Activated CD4-positive, alpha-beta T cell treated with anti-CD3 and anti-CD28 coated beads for 36 hours (primary cell): Measurements from ENCODE around the gene CFAP20DC. TPM values are rescaled to one million over a fixed set of nuclear protein-coding genes. Genes with fewer than 3 reads are reported as not detected.
"Not testable (repeated sequence)": the region's sequence is repeated elsewhere in the genome, so short reads cannot be mapped to it uniquely, and the experiment has no call there.

Source experiments
- ATAC-seq: fragments of 200-7000 bp; cut with Tn5 transposase; one replicate; pipeline ENCODE4 v1.10.0; 2021; ENCODE audit warnings: mild to moderate bottlenecking, moderate library complexity
- CTCF ChIA-PET: fragments of 350-600 bp; sonication (Branson Sonifier 250); formaldehyde crosslinking; loops from one replicate; lab custom pipeline; 2021; ENCODE audit warnings: antibody characterized with exemption; lab: Charles Lee
- POLR2A ChIA-PET: fragments of 350-600 bp; sonication (Branson Sonifier 250); formaldehyde crosslinking; loops from one replicate; lab custom pipeline; 2021; ENCODE audit warnings: antibody characterized with exemption, inconsistent platforms; lab: Charles Lee
- DNase-seq: peaks from one replicate; pipeline ENCODE4 v3.0.0-alpha.2; 2020
- H3K27ac Mint-ChIP-seq: one replicate; pipeline ENCODE4 v1.8.0; 2021; ENCODE audit warnings: mixed read lengths
- H3K27me3 Mint-ChIP-seq: one replicate; pipeline ENCODE4 v1.8.0; 2021; ENCODE audit warnings: mixed read lengths
- H3K36me3 Mint-ChIP-seq: one replicate; pipeline ENCODE4 v1.8.0; 2021; ENCODE audit warnings: low read depth, mixed read lengths
- H3K4me1 Mint-ChIP-seq: one replicate; pipeline ENCODE4 v1.8.0; 2021; ENCODE audit warnings: mixed read lengths
- H3K4me3 Mint-ChIP-seq: one replicate; pipeline ENCODE4 v1.8.0; 2021; ENCODE audit warnings: mild to moderate bottlenecking, moderate library complexity, mixed read lengths
- H3K9me3 Mint-ChIP-seq: one replicate; pipeline ENCODE4 v1.8.0; 2021; ENCODE audit warnings: low read depth, mixed read lengths
- intact Hi-C, 2 experiments: fragments of 100-400 bp; cut with DNase I in 1 of 2; cut with micrococcal nuclease in 1 of 2; formaldehyde crosslinking; loops; one replicate each; pipeline versions ENCODE4 v1.14.2 to v1.15.1; 2022 to 2024; cut with DNase I, micrococcal nuclease
- total RNA-seq, 2 experiments: library from RNA; stranded (reverse); gene quantifications; one replicate each; pipeline ENCODE4 v1.2.3, GENCODE V29; 2021

Gene CFAP20DC
- total RNA-seq, 2 experiments from 2014 or later = 2.7 to 3.5 TPM

- Mint-ChIP-seq H3K4me1 (no peaks in the 10 kb centered on the region), H3K36me3 (no peaks in the 10 kb centered on the region), H3K4me3 (no peak overlapping the region), H3K27ac (no peak overlapping the region), H3K27me3 (peaks cover 16% of the 10 kb centered on the region), H3K9me3 (no peaks in the 10 kb centered on the region)
- POLR2A ChIA-PET = no interaction called here
- intact Hi-C loops = no loop called here
- CTCF ChIA-PET = no interaction called here
- DNase-seq (no peak), ATAC-seq (no peak)
These were observed 182.2 kb downstream of the CFAP20DC start for GRCh38 chr3:58867621-58868020.

DNA sequence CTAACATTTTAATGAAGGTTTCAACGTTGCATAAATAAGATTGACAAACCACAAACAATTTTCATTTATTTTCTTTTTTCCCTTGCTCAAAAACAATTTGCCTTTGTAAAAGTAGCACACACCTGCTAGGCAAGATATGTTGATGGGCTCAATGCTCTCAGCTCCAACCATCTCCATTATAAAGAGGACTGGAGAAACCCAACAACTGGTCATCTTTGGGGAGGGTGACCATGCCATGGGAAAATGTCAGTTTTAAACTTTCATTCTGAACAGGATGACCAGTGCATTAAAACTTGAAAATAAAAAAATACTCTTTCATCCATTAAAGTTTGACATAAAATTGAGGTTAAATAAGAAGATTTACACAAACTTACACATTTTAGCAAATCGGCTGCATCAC, 183.7 kb downstream of the CFAP20DC start:
- CTCF ChIA-PET = no interaction called here
- ATAC-seq (no peak), DNase-seq (no peak)
- no peak overlapping the region for H3K4me3 Mint-ChIP-seq
- H3K36me3 Mint-ChIP-seq = no peaks in the 10 kb centered on the region
- H3K4me1 Mint-ChIP-seq = no peaks in the 10 kb centered on the region
- H3K27ac Mint-ChIP-seq = no peak overlapping the region
- H3K27me3 Mint-ChIP-seq = peaks cover 14% of the 10 kb centered on the region
- POLR2A ChIA-PET = no interaction called here
- intact Hi-C loops = no loop called here
- no peaks in the 10 kb centered on the region for H3K9me3 Mint-ChIP-seq

- Mint-ChIP-seq H3K27ac (no peak overlapping the region), H3K27me3 (peaks cover 12% of the 10 kb centered on the region), H3K4me1 (no peaks in the 10 kb centered on the region), H3K4me3 (no peak overlapping the region), H3K9me3 (no peaks in the 10 kb centered on the region), H3K36me3 (no peaks in the 10 kb centered on the region)
- ATAC-seq = no peak
- ChIA-PET CTCF (no interaction called here), POLR2A (no interaction called here)
- intact Hi-C loops = no loop called here
- no peak for DNase-seq
These were observed 185.3 kb downstream of the CFAP20DC start for GRCh38 chr3:58864480-58864879.

GRCh38 chr3:58863206-58863605, 186.6 kb downstream of the CFAP20DC start:
- no peak overlapping the region for H3K27ac Mint-ChIP-seq
- ATAC-seq = no peak
- no peaks in the 10 kb centered on the region for H3K4me1 Mint-ChIP-seq
- H3K9me3 Mint-ChIP-seq = no peaks in the 10 kb centered on the region
- no peak for DNase-seq
- no peak overlapping the region for H3K4me3 Mint-ChIP-seq
- H3K36me3 Mint-ChIP-seq = no peaks in the 10 kb centered on the region
- intact Hi-C loops = no loop called here
- ChIA-PET POLR2A (no interaction called here), CTCF (no interaction called here)
- H3K27me3 Mint-ChIP-seq = peaks cover 12% of the 10 kb centered on the region

- ATAC-seq (no peak), DNase-seq (no peak)
- peaks cover 10% of the 10 kb centered on the region for H3K27me3 Mint-ChIP-seq
- H3K4me3 Mint-ChIP-seq = no peak overlapping the region
- POLR2A ChIA-PET = no interaction called here
- no peak overlapping the region for H3K27ac Mint-ChIP-seq
- H3K4me1 Mint-ChIP-seq = no peaks in the 10 kb centered on the region
- H3K36me3 Mint-ChIP-seq = no peaks in the 10 kb centered on the region
- no peaks in the 10 kb centered on the region for H3K9me3 Mint-ChIP-seq
- intact Hi-C loops = no loop called here
- CTCF ChIA-PET = interaction anchor here (0.6 kb wide), 1 partner anchor 132 kb away, joined by 4 read pairs; no protein-coding TSS in a partner anchor
These were observed 188.3 kb downstream of the CFAP20DC start for GRCh38 chr3:58861551-58861950.

DNA sequence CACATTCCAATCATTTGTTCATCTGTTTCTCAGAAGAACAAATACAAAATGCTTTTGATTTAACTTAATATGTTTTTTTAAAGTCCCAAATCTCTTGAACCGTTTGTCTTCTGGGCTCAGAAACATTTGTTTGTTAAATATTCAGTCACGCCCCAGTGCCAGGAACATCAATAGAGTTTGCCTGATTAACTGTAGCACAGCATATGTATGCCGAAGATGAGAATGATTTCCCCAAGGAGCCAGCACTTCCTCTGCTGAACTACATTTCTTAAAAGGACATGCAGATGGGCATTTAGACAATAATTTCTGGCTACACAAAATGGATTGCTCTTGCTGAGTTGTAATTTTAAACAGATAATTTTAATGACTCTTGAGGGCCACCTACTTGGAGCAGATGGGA, 191.7 kb downstream of the CFAP20DC start:
- CTCF ChIA-PET = no interaction called here
- peaks cover 5% of the 10 kb centered on the region for H3K27me3 Mint-ChIP-seq

GRCh38 chr3:58857402-58857801, 192.4 kb downstream of the CFAP20DC start:
- intact Hi-C loops = no loop called here
- ATAC-seq = no peak
- ChIA-PET CTCF (no interaction called here), POLR2A (no interaction called here)
- no peaks in the 10 kb centered on the region for H3K9me3 Mint-ChIP-seq
- DNase-seq = no peak
- no peak overlapping the region for H3K4me3 Mint-ChIP-seq
- peaks cover 3% of the 10 kb centered on the region for H3K27me3 Mint-ChIP-seq
- no peaks in the 10 kb centered on the region for H3K36me3 Mint-ChIP-seq
- H3K27ac Mint-ChIP-seq = no peak overlapping the region
- H3K4me1 Mint-ChIP-seq = no peaks in the 10 kb centered on the region

More for the DNA sequence above, 191.7 kb downstream of the CFAP20DC start:
- H3K27ac Mint-ChIP-seq = no peak overlapping the region
- no peaks in the 10 kb centered on the region for H3K9me3 Mint-ChIP-seq
- no peak for DNase-seq
- ATAC-seq = no peak
- H3K4me3 Mint-ChIP-seq = no peak overlapping the region
- H3K4me1 Mint-ChIP-seq = no peaks in the 10 kb centered on the region
- no peaks in the 10 kb centered on the region for H3K36me3 Mint-ChIP-seq
- intact Hi-C loops = no loop called here
- POLR2A ChIA-PET = no interaction called here

- Mint-ChIP-seq H3K4me3 (no peak overlapping the region), H3K9me3 (peaks cover 3% of the 10 kb centered on the region), H3K27ac (no peak overlapping the region), H3K27me3 (peaks cover 5% of the 10 kb centered on the region), H3K36me3 (no peaks in the 10 kb centered on the region), H3K4me1 (no peaks in the 10 kb centered on the region)
- intact Hi-C loops = no loop called here
- ChIA-PET POLR2A (no interaction called here), CTCF (no interaction called here)
- DNase-seq = no peak
- no peak for ATAC-seq
These were observed 201.0 kb downstream of the CFAP20DC start for GRCh38 chr3:58848826-58849225.

DNA sequence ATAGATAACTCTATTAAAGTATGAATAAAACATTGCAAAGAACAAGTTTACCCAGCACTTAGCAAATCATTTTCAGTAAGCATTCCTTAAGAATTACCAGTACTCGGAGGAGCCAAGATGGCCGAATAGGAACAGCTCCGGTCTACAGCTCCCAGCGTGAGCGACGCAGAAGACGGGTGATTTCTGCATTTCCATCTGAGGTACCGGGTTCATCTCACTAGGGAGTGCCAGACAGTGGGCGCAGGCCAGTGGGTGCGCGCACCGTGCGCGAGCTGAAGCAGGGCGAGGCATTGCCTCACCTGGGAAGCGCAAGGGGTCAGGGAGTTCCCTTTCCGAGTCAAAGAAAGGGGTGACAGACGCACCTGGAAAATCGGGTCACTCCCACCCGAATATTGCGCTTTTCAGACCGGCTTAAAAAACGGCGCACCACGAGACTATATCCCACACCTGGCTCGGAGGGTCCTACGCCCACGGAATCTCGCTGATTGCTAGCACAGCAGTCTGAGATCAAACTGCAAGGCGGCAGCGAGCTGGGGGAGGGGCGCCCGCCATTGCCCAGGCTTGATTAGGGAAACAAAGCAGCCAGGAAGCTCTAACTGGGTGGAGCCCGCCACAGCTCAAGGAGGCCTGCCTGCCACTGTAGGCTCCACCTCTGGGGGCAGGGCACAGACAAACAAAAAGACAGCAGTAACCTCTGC, 207.6 kb downstream of the CFAP20DC start:
- CTCF ChIA-PET = not testable (repeated sequence)

GRCh38 chr3:58840949-58841348, 208.9 kb downstream of the CFAP20DC start:
- ChIA-PET POLR2A (no interaction called here), CTCF (no interaction called here)
- ATAC-seq = no peak
- H3K27ac Mint-ChIP-seq = no peak overlapping the region
- DNase-seq = no peak
- intact Hi-C loops = no loop called here
- H3K27me3 Mint-ChIP-seq = no peaks in the 10 kb centered on the region
- H3K4me3 Mint-ChIP-seq = no peak overlapping the region
- no peaks in the 10 kb centered on the region for H3K4me1 Mint-ChIP-seq
- no peaks in the 10 kb centered on the region for H3K9me3 Mint-ChIP-seq
- H3K36me3 Mint-ChIP-seq = no peaks in the 10 kb centered on the region

More for the DNA sequence above, 207.6 kb downstream of the CFAP20DC start:
- H3K4me1 Mint-ChIP-seq, H3K9me3 Mint-ChIP-seq, ATAC-seq, H3K4me3 Mint-ChIP-seq, H3K27me3 Mint-ChIP-seq, DNase-seq, POLR2A ChIA-PET, H3K36me3 Mint-ChIP-seq, intact Hi-C loops, H3K27ac Mint-ChIP-seq: not testable (repeated sequence)

DNA sequence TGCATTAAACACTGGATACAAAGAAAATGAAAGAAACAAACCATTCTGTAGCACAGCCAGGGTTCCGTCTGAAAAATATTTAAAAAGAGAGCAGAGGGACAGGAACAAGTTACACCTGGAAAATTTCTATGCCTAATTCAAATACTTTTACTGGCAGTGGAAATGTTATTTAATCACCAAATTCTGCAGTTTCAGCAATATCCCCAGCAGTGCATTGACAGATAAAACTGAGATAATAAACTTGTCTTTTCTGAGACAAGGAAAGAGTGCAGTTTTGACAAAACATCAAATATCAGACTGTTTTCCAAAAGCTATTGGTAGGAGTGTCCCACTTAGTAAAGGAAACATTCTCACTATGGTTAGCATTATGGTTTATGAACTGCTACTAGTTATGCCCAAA, 209.9 kb downstream of the CFAP20DC start:
- no peaks in the 10 kb centered on the region for H3K36me3 Mint-ChIP-seq
- H3K27ac Mint-ChIP-seq = no peak overlapping the region
- no peak overlapping the region for H3K4me3 Mint-ChIP-seq
- DNase-seq = no peak
- ChIA-PET CTCF (no interaction called here), POLR2A (no interaction called here)
- no peaks in the 10 kb centered on the region for H3K9me3 Mint-ChIP-seq
- no peaks in the 10 kb centered on the region for H3K4me1 Mint-ChIP-seq
- intact Hi-C loops = no loop called here
- no peak for ATAC-seq
- no peaks in the 10 kb centered on the region for H3K27me3 Mint-ChIP-seq

DNA sequence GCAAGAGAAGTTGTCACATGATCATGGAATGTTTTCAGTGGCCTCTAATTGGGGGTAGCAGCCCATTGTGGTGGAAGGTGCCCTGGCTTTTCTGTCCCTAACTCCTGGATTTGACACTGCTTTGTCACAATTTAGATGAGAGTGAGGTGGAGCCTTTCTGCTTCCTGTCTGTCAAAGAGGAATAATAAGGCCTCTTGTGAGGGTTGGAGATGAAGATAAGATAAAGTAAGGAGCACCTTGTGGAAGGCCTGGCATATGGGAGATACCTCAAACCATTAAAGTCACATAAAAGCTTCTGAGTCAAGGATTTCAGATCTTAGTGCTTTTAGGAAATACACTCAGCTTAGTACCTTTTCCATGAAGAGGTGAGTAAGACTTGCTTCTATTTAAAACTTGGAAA, 210.6 kb downstream of the CFAP20DC start:
- Mint-ChIP-seq H3K4me3 (no peak overlapping the region), H3K27me3 (no peaks in the 10 kb centered on the region), H3K9me3 (no peaks in the 10 kb centered on the region), H3K36me3 (no peaks in the 10 kb centered on the region), H3K27ac (no peak overlapping the region), H3K4me1 (no peaks in the 10 kb centered on the region)
- DNase-seq = no peak
- intact Hi-C loops = no loop called here
- POLR2A ChIA-PET = no interaction called here
- CTCF ChIA-PET = no interaction called here
- ATAC-seq = no peak
